ENCODE results near the gene TEAD4.

DNA sequence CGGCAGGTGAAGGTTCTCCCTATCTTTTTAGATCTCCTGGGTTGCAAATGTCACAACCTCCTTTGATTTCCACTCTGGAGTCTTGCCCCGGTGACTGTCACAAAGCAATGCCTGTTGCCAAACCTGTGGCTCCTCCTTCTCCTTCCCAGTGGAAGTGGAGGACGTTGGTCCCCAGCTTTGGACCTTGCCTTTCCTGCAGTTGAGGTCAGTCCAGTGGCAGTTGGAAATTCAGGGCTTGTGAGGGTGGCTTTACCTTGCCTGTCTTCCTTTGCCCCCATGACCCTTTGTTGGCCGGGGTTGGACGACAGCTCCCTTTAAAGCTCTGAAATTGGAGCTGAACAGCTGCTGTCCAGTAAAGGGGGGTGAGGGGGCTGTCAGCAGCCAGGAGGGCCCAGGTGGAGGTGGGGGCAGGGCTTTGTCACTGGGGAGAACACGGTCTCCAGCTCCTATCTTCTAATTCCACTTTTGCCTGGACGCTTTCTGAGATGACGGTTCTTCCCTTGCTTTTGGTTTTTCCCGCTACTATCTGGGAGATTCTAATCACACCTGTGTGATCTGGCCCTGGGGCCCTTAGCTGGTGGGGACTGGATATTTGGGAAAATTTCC, 4.1 kb downstream of the TEAD4 start:
- TF ChIP-seq, protein P1, sequence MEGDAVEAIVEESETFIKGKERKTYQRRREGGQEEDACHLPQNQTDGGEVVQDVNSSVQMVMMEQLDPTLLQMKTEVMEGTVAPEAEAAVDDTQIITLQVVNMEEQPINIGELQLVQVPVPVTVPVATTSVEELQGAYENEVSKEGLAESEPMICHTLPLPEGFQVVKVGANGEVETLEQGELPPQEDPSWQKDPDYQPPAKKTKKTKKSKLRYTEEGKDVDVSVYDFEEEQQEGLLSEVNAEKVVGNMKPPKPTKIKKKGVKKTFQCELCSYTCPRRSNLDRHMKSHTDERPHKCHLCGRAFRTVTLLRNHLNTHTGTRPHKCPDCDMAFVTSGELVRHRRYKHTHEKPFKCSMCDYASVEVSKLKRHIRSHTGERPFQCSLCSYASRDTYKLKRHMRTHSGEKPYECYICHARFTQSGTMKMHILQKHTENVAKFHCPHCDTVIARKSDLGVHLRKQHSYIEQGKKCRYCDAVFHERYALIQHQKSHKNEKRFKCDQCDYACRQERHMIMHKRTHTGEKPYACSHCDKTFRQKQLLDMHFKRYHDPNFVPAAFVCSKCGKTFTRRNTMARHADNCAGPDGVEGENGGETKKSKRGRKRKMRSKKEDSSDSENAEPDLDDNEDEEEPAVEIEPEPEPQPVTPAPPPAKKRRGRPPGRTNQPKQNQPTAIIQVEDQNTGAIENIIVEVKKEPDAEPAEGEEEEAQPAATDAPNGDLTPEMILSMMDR (conservative IDR thresholded peaks at IDR 0.05; ENCODE audit: low read depth in 2 of 2): no peak
- TF ChIP-seq STAT1 (IDR thresholded peaks at IDR 0.05; ENCODE audit: unreplicated experiment) (no peak), EZH2phosphoT487 (IDR thresholded peaks at IDR 0.05; ENCODE audit: unreplicated experiment) (no peak), POLR2AphosphoS5 (IDR thresholded peaks at IDR 0.05; ENCODE audit: low read depth) (no peak; the same call in 1 of the 2 replicates), EZH2 (IDR thresholded peaks at IDR 0.05; ENCODE audit: low read depth, unreplicated experiment) (no peak), NANOG (IDR thresholded peaks at IDR 0.05; ENCODE audit: borderline replicate concordance) (no peak), JUNB (IDR thresholded peaks at IDR 0.05; ENCODE audit: unreplicated experiment) (no peak), ZNF331 (CRISPR knock-in tag; IDR thresholded peaks at IDR 0.05; ENCODE audit: low read depth) (no peak), CREB1 (CRISPR knock-in tag; IDR thresholded peaks at IDR 0.05; ENCODE audit: low read depth) (no peak)
- TF ChIP-seq, protein P2, sequence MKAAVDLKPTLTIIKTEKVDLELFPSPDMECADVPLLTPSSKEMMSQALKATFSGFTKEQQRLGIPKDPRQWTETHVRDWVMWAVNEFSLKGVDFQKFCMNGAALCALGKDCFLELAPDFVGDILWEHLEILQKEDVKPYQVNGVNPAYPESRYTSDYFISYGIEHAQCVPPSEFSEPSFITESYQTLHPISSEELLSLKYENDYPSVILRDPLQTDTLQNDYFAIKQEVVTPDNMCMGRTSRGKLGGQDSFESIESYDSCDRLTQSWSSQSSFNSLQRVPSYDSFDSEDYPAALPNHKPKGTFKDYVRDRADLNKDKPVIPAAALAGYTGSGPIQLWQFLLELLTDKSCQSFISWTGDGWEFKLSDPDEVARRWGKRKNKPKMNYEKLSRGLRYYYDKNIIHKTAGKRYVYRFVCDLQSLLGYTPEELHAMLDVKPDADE (IDR thresholded peaks at IDR 0.05): no peak
- TF ChIP-seq, protein P3, sequence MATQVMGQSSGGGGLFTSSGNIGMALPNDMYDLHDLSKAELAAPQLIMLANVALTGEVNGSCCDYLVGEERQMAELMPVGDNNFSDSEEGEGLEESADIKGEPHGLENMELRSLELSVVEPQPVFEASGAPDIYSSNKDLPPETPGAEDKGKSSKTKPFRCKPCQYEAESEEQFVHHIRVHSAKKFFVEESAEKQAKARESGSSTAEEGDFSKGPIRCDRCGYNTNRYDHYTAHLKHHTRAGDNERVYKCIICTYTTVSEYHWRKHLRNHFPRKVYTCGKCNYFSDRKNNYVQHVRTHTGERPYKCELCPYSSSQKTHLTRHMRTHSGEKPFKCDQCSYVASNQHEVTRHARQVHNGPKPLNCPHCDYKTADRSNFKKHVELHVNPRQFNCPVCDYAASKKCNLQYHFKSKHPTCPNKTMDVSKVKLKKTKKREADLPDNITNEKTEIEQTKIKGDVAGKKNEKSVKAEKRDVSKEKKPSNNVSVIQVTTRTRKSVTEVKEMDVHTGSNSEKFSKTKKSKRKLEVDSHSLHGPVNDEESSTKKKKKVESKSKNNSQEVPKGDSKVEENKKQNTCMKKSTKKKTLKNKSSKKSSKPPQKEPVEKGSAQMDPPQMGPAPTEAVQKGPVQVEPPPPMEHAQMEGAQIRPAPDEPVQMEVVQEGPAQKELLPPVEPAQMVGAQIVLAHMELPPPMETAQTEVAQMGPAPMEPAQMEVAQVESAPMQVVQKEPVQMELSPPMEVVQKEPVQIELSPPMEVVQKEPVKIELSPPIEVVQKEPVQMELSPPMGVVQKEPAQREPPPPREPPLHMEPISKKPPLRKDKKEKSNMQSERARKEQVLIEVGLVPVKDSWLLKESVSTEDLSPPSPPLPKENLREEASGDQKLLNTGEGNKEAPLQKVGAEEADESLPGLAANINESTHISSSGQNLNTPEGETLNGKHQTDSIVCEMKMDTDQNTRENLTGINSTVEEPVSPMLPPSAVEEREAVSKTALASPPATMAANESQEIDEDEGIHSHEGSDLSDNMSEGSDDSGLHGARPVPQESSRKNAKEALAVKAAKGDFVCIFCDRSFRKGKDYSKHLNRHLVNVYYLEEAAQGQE (IDR thresholded peaks at IDR 0.05; ENCODE audit: unreplicated experiment): no peak
- TF ChIP-seq, protein P4, sequence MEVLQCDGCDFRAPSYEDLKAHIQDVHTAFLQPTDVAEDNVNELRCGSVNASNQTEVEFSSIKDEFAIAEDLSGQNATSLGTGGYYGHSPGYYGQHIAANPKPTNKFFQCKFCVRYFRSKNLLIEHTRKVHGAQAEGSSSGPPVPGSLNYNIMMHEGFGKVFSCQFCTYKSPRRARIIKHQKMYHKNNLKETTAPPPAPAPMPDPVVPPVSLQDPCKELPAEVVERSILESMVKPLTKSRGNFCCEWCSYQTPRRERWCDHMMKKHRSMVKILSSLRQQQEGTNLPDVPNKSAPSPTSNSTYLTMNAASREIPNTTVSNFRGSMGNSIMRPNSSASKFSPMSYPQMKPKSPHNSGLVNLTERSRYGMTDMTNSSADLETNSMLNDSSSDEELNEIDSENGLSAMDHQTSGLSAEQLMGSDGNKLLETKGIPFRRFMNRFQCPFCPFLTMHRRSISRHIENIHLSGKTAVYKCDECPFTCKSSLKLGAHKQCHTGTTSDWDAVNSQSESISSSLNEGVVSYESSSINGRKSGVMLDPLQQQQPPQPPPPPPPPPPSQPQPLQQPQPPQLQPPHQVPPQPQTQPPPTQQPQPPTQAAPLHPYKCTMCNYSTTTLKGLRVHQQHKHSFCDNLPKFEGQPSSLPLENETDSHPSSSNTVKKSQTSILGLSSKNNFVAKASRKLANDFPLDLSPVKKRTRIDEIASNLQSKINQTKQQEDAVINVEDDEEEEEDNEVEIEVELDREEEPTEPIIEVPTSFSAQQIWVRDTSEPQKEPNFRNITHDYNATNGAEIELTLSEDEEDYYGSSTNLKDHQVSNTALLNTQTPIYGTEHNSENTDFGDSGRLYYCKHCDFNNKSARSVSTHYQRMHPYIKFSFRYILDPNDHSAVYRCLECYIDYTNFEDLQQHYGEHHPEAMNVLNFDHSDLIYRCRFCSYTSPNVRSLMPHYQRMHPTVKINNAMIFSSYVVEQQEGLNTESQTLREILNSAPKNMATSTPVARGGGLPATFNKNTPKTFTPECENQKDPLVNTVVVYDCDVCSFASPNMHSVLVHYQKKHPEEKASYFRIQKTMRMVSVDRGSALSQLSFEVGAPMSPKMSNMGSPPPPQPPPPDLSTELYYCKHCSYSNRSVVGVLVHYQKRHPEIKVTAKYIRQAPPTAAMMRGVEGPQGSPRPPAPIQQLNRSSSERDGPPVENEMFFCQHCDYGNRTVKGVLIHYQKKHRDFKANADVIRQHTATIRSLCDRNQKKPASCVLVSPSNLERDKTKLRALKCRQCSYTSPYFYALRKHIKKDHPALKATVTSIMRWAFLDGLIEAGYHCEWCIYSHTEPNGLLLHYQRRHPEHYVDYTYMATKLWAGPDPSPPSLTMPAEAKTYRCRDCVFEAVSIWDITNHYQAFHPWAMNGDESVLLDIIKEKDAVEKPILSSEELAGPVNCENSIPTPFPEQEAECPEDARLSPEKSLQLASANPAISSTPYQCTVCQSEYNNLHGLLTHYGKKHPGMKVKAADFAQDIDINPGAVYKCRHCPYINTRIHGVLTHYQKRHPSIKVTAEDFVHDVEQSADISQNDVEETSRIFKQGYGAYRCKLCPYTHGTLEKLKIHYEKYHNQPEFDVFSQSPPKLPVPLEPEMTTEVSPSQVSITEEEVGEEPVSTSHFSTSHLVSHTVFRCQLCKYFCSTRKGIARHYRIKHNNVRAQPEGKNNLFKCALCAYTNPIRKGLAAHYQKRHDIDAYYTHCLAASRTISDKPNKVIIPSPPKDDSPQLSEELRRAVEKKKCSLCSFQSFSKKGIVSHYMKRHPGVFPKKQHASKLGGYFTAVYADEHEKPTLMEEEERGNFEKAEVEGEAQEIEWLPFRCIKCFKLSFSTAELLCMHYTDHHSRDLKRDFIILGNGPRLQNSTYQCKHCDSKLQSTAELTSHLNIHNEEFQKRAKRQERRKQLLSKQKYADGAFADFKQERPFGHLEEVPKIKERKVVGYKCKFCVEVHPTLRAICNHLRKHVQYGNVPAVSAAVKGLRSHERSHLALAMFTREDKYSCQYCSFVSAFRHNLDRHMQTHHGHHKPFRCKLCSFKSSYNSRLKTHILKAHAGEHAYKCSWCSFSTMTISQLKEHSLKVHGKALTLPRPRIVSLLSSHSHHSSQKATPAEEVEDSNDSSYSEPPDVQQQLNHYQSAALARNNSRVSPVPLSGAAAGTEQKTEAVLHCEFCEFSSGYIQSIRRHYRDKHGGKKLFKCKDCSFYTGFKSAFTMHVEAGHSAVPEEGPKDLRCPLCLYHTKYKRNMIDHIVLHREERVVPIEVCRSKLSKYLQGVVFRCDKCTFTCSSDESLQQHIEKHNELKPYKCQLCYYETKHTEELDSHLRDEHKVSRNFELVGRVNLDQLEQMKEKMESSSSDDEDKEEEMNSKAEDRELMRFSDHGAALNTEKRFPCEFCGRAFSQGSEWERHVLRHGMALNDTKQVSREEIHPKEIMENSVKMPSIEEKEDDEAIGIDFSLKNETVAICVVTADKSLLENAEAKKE (CRISPR knock-in tag; IDR thresholded peaks at IDR 0.05): no peak
